K562 (cell line): ENCODE measurements around the gene RGS12. TPM values are rescaled to one million over a fixed set of nuclear protein-coding genes. Genes with fewer than 3 reads are reported as not detected.

Experiments
- CBX8 ChIP-seq: fragments of 200-600 bp; sonication (generic); IDR thresholded peaks from 2 replicates; pipeline ENCODE4 v1.6.1; 2012; ENCODE audit warnings: borderline replicate concordance, mixed run types, low read depth, mild to moderate bottlenecking, moderate library complexity, mixed read lengths, low read length, control low read depth, inconsistent platforms; ENCODE audit not compliant: poor library complexity, severe bottlenecking; ENCODE audit errors: extremely low read depth
- GTF2E2 ChIP-seq: fragments of 200-800 bp; sonication (Bioruptor generic); IDR thresholded peaks from 2 replicates; pipeline ENCODE4 v1.6.1; 2016; ENCODE audit warnings: missing genetic modification characterization, missing compliant biosample characterization
- POLR2AphosphoS2 ChIP-seq: IDR thresholded peaks from 2 replicates; pipeline ENCODE4 v1.6.1; 2012; ENCODE audit warnings: low read length, improper control_type of control experiment
- POU5F1 ChIP-seq: fragments of 150-350 bp; IDR thresholded peaks from 2 replicates; pipeline ENCODE4 v1.6.1; 2014; ENCODE audit warnings: borderline replicate concordance, low read length, low read depth, mild to moderate bottlenecking; ENCODE audit not compliant: partially characterized antibody
- polyA plus RNA-seq, 8 experiments: library from polyadenylated mRNA; depleted of rRNA in 4 of 8; stranded (reverse) in 5 of 8; unstranded in 3 of 8; fragments of >200 nt; fragmentation: Nextera tagmentation in 2 of 8; fragmentation: Illumina TruSeq in 1 of 8; extraction: Ambion mirVana in 2 of 8; extraction: Trizol in 1 of 8; gene quantifications; 2 replicates each; pipeline versions ENCODE4 v1.2.1 to v1.2.3, GENCODE V29; 2011 to 2014; ENCODE audit warnings: inconsistent platforms in 1 of 8, missing spikeins in 1 of 8
- total RNA-seq, 7 experiments: library from RNA; depleted of rRNA in 6 of 7; stranded (reverse); fragments of >200 nt in 6 of 7; fragmentation: Illumina TruSeq in 2 of 7; extraction: Trizol in 2 of 7; gene quantifications; 2 replicates each; pipeline versions ENCODE4 v1.2.1 to v1.2.3, GENCODE V29; 2011 to 2021; ENCODE audit warnings: low replicate concordance in 1 of 7
- TF ChIP-seq, protein P1 (sequence below): fragments of 200-600 bp; sonication (generic); IDR thresholded peaks from one replicate; pipeline ENCODE4 v1.6.1; 2012; ENCODE audit warnings: mild to moderate bottlenecking, low read depth, low read length, inconsistent platforms
- TF ChIP-seq, protein P2 (sequence below): IDR thresholded peaks from 2 replicates; pipeline ENCODE4 v1.6.1; 2011; ENCODE audit not compliant: insufficient read length; ENCODE audit errors: extremely low read depth

Gene RGS12
- total and polyA plus RNA-seq, 9 of the 15 experiments (the other 6 are each of a cell fraction or from before 2014, with no cell fraction given) = 0.30 to 8.8 (median 5.5) TPM

DNA sequence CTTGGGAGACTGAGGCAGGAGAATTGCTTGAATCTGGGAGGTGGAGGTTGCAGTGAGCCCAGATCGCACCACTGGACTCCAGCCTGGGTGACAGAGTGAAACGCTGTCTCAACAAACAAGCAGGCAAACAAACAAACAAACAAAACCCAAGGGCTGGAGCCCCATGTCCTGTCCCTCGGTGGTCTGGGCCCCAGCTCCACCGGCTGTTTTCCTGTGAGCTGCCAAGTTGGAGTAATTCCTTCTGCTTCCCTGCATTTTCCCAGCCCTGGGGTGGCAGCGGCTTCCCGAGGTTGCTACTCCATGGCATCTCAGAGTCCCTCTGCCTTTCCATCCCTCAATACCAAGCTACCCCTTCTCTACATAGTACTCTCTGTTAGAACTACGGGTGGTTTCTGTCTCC is 43.2 kb downstream of the RGS12 start (continued):
- TF ChIP-seq, protein P1, sequence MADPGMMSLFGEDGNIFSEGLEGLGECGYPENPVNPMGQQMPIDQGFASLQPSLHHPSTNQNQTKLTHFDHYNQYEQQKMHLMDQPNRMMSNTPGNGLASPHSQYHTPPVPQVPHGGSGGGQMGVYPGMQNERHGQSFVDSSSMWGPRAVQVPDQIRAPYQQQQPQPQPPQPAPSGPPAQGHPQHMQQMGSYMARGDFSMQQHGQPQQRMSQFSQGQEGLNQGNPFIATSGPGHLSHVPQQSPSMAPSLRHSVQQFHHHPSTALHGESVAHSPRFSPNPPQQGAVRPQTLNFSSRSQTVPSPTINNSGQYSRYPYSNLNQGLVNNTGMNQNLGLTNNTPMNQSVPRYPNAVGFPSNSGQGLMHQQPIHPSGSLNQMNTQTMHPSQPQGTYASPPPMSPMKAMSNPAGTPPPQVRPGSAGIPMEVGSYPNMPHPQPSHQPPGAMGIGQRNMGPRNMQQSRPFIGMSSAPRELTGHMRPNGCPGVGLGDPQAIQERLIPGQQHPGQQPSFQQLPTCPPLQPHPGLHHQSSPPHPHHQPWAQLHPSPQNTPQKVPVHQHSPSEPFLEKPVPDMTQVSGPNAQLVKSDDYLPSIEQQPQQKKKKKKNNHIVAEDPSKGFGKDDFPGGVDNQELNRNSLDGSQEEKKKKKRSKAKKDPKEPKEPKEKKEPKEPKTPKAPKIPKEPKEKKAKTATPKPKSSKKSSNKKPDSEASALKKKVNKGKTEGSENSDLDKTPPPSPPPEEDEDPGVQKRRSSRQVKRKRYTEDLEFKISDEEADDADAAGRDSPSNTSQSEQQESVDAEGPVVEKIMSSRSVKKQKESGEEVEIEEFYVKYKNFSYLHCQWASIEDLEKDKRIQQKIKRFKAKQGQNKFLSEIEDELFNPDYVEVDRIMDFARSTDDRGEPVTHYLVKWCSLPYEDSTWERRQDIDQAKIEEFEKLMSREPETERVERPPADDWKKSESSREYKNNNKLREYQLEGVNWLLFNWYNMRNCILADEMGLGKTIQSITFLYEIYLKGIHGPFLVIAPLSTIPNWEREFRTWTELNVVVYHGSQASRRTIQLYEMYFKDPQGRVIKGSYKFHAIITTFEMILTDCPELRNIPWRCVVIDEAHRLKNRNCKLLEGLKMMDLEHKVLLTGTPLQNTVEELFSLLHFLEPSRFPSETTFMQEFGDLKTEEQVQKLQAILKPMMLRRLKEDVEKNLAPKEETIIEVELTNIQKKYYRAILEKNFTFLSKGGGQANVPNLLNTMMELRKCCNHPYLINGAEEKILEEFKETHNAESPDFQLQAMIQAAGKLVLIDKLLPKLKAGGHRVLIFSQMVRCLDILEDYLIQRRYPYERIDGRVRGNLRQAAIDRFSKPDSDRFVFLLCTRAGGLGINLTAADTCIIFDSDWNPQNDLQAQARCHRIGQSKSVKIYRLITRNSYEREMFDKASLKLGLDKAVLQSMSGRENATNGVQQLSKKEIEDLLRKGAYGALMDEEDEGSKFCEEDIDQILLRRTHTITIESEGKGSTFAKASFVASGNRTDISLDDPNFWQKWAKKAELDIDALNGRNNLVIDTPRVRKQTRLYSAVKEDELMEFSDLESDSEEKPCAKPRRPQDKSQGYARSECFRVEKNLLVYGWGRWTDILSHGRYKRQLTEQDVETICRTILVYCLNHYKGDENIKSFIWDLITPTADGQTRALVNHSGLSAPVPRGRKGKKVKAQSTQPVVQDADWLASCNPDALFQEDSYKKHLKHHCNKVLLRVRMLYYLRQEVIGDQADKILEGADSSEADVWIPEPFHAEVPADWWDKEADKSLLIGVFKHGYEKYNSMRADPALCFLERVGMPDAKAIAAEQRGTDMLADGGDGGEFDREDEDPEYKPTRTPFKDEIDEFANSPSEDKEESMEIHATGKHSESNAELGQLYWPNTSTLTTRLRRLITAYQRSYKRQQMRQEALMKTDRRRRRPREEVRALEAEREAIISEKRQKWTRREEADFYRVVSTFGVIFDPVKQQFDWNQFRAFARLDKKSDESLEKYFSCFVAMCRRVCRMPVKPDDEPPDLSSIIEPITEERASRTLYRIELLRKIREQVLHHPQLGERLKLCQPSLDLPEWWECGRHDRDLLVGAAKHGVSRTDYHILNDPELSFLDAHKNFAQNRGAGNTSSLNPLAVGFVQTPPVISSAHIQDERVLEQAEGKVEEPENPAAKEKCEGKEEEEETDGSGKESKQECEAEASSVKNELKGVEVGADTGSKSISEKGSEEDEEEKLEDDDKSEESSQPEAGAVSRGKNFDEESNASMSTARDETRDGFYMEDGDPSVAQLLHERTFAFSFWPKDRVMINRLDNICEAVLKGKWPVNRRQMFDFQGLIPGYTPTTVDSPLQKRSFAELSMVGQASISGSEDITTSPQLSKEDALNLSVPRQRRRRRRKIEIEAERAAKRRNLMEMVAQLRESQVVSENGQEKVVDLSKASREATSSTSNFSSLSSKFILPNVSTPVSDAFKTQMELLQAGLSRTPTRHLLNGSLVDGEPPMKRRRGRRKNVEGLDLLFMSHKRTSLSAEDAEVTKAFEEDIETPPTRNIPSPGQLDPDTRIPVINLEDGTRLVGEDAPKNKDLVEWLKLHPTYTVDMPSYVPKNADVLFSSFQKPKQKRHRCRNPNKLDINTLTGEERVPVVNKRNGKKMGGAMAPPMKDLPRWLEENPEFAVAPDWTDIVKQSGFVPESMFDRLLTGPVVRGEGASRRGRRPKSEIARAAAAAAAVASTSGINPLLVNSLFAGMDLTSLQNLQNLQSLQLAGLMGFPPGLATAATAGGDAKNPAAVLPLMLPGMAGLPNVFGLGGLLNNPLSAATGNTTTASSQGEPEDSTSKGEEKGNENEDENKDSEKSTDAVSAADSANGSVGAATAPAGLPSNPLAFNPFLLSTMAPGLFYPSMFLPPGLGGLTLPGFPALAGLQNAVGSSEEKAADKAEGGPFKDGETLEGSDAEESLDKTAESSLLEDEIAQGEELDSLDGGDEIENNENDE = no peak
- TF ChIP-seq POLR2AphosphoS2 = no peak
- TF ChIP-seq POU5F1 = no peak
- no peak for TF ChIP-seq GTF2E2 (tag)
- TF ChIP-seq CBX8 = no peak
- TF ChIP-seq, protein P2, sequence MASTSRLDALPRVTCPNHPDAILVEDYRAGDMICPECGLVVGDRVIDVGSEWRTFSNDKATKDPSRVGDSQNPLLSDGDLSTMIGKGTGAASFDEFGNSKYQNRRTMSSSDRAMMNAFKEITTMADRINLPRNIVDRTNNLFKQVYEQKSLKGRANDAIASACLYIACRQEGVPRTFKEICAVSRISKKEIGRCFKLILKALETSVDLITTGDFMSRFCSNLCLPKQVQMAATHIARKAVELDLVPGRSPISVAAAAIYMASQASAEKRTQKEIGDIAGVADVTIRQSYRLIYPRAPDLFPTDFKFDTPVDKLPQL = no peak
